GM23248 (cell line): ENCODE results near the gene PTMA.

Experiments
- EZH2 ChIP-seq: fragments of 200-600 bp; sonication (generic); IDR thresholded peaks from 2 replicates; pipeline ENCODE4 v1.6.1; 2018; ENCODE audit warnings: antibody characterized with exemption, mild to moderate bottlenecking; ENCODE audit not compliant: insufficient read depth, poor library complexity, severe bottlenecking
- EZH2phosphoT487 ChIP-seq: fragments of 200-600 bp; sonication (generic); IDR thresholded peaks from 2 replicates; pipeline ENCODE4 v1.6.1; 2018; ENCODE audit warnings: antibody characterized with exemption, moderate library complexity, mild to moderate bottlenecking, low read depth; ENCODE audit not compliant: insufficient read depth

DNA sequence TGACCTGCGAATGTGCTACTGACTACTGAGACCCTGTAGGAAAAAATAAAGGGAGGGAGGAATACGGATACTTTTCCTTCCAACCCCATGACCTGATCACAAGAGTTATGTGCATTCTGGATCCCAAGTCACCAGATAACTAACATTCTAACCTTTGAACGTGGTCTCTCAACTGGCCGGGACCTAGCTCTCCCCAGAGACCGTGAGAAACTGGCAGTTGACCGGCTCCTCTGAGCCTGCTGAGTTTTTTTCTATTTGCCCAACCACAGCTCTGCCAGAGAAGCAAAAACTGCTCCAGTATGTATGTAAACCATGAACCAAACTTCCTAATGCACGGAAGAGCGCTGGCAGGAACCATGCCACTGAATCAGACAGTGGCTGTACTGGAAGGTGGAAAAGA lies 47.5 kb upstream of the PTMA start:
- TF ChIP-seq EZH2, result no peak
- TF ChIP-seq EZH2phosphoT487, result no peak
